OCI-LY3 (cell line): ENCODE results near the gene CNTNAP2.

Experiments
- CTCF ChIP-seq: fragments of 200-600, 300-600 bp; sonication (generic); IDR thresholded peaks from 2 replicates; pipeline ENCODE4 v1.5.1; 2014; ENCODE audit warnings: antibody characterized with exemption, low read length, low read depth
- EZH2phosphoT487 ChIP-seq: fragments of 200-600 bp; shearing (Covaris generic); IDR thresholded peaks from 2 replicates; pipeline ENCODE4 v1.6.1; 2018; ENCODE audit warnings: antibody characterized with exemption, mixed run types, low read depth

GRCh38 chr7:146172112-146172511 is 55.5 kb downstream of the CNTNAP2 start:
- TF ChIP-seq CTCF (no peak; the same call in 1 of the 2 replicates), EZH2phosphoT487 (no peak)
